GM23248 (cell line): ENCODE data around the gene LRMDA.

Experiments
- EZH2 ChIP-seq: fragments of 200-600 bp; sonication (generic); IDR thresholded peaks from 2 replicates; pipeline ENCODE4 v1.6.1; 2018; ENCODE audit warnings: antibody characterized with exemption, mild to moderate bottlenecking; ENCODE audit not compliant: insufficient read depth, poor library complexity, severe bottlenecking
- EZH2phosphoT487 ChIP-seq: fragments of 200-600 bp; sonication (generic); IDR thresholded peaks from 2 replicates; pipeline ENCODE4 v1.6.1; 2018; ENCODE audit warnings: antibody characterized with exemption, moderate library complexity, mild to moderate bottlenecking, low read depth; ENCODE audit not compliant: insufficient read depth

DNA sequence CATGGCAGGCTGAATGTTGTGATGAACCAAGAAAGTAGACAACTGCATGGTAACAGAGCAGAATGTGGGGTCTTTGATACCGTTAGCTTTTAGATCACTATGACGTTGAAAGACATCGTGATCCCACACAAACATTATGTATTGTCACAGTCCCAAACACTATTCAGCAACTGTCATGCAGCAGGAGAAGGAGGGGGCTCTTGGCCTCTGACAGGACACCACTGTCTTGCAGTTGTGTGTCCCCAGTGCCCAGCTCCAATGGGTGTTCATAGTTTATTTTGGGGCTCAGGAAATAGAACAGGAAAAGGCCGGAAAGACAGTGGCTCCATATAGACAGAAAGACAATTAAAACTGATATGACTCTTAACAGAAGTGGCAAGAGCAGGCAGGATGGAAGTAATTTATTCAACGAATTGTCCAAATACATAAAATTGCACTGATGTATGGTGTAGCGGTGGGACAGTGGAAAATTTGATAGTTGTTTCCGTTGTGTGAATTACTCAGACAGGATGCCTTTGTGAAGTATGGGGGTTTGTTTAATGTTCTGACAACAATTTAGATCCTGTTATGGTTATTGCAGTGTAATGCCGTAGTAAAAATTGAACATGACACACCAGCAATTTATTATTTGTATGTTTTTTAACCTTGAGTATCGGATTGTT, 292.0 kb downstream of the LRMDA start:
- TF ChIP-seq EZH2phosphoT487 = no peak
- no peak for TF ChIP-seq EZH2
